Skin of body (tissue), 2 donors: ENCODE measurements around the gene PFKFB4. TPM values are rescaled to one million over a fixed set of nuclear protein-coding genes. Genes with fewer than 3 reads are reported as not detected.
"Not testable (repeated sequence)": the region's sequence is repeated elsewhere in the genome, so short reads cannot be mapped to it uniquely, and the experiment has no call there.

Experiments
- DNase-seq: peaks from one replicate; lab custom pipeline; 2025; lab: John Stamatoyannopoulos, UW
- total RNA-seq: library from RNA; depleted of rRNA; stranded (reverse); fragments of >200 nt; gene quantifications from one replicate; pipeline ENCODE4 v1.2.3, GENCODE V29; 2014

Gene PFKFB4
- total RNA-seq, 1 donor from 2014 or later: 5.4 TPM

- no peak for DNase-seq
Measured at GRCh38 chr3:48532977-48533337, 23.6 kb downstream of the PFKFB4 start.

DNA sequence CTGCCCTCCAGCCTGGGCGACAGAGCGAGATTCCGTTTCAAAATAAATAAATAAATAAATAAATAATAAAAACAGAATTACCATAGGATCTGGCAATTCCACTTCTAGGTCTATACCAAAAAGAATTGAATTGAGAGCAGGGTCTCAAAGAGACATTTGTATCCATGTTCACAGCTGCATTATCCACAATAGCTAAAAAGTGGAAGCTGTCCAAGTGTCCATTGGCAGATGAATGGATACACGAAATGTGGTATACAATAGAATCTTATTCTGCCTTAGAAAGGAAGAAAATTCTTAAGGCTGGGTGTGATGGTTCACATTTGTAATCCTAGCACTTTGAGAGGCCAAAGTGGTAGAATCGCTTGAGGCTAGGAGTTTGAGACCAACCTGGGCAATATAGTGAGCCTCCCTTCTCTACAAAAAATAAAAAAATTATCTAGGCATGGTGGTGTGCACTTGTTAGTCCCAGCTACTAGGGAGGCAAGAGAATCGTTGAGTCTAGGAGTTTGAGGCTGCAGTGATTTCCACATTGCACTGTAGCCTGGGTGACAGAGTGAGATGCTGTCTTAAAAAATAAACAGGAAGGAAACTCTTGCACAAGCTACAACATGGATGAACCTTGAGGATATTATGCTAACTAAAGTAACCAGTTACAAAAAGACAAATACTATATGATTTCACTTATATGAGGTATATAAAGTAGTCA is 24.2 kb downstream of the PFKFB4 start:
- no peak for DNase-seq

- DNase-seq: not testable (repeated sequence)
Measured at GRCh38 chr3:48530701-48531100, 25.9 kb downstream of the PFKFB4 start.

DNA sequence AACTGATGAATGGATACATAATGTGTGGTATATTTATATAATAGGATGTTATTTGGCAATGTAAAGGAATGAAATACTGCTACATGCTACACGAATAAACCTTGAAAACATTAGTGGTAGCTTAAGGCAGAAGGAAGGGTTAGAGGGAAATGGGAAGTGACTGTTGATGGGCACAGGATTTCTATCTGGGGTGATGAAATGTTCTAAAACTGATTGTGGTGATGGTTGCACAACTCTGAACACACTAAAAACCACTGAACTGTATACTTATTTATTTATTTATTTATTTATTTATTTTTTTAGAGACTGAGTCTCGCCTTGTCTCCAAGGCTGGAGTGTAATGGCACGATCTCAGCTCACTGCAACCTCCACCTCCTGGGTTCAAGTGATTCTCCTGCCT is 27.8 kb downstream of the PFKFB4 start:
- DNase-seq: no peak

DNA sequence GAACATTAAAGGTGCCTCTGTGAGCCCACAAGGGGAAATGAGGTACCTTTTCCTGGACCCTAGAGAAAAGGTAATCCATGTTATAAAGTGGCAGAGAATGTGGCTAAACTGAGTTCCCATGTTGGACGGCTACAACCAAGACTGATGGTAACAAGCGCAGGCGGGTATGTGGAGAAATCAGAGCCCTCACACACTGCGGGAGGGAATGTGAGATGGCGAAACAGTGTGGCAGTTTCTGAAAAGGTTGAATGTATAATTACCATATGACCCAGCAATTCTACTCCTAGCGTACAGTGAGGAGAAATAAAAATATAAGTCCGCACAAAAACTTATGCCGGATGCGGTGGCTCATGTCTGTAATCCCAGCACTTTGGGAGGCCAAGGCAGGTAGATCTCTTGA is 28.6 kb downstream of the PFKFB4 start:
- no peak for DNase-seq

DNA sequence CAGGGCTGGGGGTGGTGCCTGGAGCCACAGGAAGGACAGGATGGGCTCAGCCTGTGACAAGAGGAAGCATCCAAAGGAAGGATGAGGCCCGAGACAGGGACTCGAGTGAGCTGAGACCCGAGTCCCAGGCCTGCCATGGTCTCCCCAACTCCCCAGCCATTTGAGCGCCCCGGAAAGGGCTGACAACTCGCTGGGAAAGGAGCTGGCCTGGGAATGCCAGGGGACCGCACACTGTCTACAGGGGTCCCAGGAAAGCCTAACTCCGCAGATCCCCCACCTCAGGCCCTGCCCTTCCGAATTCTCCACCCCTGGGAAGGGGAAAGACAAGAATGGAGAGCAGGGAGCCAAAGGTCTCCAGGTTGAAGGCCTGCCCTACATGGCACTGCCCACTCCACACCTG is 31.6 kb downstream of the PFKFB4 start:
- DNase-seq: no peak

DNA sequence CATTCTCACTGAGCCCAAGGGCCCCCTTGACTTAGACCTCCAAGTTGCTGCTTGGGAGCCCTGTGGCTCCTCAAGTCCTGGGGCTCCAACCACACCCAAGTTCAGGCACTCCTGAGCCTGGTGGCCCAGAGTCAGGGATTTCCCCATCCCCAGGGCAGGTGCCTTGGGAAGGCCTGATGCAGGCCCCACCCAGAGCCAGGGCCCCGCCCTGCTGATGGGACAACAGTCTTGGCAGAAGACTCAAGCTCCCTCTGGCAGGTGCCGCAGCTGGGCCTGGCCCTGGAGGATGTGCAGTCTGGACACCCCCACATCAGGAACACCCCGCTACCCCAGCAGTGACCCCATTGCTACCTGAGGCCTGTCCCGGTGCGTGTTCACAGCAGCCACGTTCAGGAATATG is 35.0 kb downstream of the PFKFB4 start:
- DNase-seq: no peak

DNA sequence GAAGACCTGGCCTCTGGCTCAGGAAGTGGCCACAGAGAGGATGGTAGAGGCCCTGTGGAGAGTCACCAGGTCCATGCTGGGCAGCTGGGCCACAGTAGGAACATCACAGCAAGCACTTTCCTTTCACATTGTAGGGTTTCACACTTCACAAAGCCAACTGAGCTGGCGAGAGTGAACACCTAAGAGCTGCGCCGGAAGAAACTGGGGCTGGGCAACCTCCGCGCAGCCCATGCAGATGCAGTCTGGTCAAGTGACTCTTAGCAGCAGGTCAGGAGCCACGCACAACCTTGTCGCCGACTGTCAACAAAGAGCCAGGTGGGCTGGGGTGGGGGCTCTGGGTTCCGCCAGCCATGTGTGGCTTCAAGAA is 37.3 kb downstream of the PFKFB4 start:
- no peak for DNase-seq

DNA sequence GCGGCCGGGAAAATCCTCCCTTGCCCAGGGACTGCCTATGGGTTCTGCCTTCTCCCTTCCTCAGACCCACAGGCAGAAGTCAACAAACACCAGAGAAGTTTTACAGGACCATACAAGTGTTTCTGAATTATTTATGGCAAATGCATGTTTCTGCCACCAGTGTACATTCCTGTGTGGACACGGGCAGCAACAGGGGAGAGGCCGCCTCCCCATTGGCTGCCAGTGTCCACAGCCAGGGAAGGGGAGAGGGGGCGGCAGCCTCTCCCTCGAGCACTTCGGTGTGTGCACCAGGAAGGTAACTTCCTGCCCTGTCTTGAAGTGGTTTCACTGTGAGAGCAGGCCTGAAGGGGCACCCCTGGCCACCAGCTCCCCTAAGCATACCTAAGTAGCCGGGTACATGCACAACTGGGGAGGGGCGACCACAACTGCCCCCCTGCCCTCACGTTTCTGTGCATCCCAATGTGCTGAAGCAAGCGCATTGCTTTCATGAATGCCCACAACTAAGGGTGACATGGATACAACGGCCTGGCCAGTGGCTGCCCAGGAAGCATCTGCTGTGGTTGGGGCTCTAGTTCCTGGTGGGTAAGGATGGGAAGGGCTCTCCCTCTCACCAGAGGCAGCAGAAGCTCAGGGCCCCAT is 37.8 kb downstream of the PFKFB4 start:
- no peak for DNase-seq

DNA sequence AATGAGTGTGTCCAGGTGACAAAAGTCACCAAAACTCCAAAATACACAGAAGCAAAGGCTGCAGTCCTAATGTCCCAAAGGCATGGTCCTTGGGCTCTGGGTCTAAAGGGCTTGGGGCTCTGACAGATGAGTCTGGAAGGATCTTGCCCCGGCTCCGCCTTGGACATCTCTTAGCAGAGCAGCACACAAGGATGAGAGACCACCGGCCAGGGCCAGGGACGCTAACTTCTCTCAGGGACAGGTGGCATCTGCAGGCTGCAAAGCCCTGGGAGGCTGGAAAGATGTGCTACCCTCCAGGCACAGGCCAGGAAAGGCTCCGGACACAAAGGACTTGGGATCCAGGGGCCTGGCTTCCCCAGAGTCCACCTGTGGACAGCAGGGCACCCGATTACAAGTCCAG is 38.5 kb downstream of the PFKFB4 start:
- DNase-seq: no peak

GRCh38 chr3:48516571-48516970 is 40.0 kb downstream of the PFKFB4 start:
- DNase-seq: no peak

GRCh38 chr3:48514431-48515227 is 42.0 kb downstream of the PFKFB4 start:
- DNase-seq: no peak

DNA sequence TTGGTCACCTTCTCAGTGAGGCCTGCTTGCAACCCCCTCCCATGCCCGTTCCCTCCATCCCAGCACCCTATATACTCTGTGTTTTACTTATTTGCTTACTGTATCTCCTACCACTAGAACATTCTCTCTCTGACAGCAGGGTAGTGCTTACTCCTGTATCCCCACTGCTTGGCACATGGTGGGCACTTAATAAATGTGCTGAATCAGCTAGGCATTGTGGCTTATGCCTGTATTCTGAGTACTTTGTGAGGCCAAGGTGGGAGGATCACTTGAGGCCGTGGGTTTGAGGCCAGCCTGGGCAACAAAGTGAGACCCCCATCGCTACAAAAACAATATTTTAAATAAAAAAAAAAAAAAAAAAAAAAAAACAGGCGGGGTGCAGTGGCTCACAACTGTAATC is 45.1 kb downstream of the PFKFB4 start:
- no peak for DNase-seq

- no peak for DNase-seq
Measured at GRCh38 chr3:48507256-48508061, 49.1 kb downstream of the PFKFB4 start.

DNA sequence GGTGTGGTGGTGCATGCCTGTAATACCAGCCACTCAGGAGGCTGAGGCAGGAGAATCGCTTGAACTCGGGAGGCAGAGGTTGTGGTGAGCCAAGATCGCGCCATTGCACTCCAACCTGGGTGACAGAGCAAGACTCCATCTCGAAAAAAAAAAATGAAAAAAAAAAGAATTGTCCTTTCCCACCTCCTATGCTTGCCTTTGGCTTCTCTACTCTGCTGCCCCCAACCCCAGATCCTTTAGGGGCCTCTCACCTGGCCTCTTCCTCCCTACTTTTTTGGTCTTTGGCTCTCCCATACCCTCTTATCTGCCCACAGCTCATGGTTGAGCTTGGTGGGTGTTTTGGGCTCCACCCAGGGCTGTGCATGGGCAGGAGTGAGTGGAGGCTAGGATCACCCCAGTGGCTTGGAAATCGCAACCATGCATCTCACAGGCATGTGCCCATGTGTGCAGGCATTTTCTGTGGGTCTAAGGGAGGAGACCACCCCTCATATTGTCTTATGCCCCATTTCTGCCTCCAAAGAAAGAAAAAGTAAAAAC is 50.6 kb downstream of the PFKFB4 start:
- no peak for DNase-seq

GRCh38 chr3:48505146-48505545 is 51.5 kb downstream of the PFKFB4 start:
- DNase-seq: no peak

GRCh38 chr3:48504051-48504946 is 52.3 kb downstream of the PFKFB4 start, which contains the start of gene SHISA5:
SHISA5 (minus strand) TSS chr3:48504174; CDS start chr3:48504094, 80 bp downstream.
- DNase-seq: peak; percentile 44

DNA sequence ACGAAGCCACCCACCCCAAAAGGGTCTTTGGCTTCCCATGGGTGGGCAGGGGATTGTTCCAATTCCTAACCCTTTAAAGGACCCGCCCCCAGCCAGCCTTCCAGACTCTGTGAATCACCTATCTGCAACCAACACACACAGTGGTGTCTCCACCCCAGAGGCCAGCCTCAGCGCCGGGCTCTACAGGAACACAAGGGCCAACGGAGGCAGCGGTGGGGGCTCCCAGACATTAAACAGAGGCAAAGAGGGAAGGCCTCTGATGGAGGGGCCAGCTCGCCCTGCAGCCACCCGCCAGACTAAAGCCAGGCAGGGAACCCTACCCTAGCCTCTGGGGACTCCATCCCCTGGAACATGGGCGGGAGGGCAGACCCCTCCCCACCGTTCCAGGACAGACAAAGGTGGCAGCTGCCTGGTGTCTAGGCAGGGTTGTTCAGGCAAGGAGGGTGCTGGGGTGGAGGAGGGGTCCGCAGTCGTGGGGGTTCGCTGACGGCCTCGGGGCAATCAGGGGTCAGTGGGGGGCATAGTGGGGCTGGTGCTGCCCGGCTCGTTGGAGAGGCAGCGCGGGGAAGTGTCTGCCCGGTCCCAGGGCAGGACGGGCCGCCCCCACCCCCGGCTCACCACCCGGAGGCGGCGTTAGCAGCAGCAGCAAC is 53.1 kb downstream of the PFKFB4 start:
- DNase-seq: no peak

DNA sequence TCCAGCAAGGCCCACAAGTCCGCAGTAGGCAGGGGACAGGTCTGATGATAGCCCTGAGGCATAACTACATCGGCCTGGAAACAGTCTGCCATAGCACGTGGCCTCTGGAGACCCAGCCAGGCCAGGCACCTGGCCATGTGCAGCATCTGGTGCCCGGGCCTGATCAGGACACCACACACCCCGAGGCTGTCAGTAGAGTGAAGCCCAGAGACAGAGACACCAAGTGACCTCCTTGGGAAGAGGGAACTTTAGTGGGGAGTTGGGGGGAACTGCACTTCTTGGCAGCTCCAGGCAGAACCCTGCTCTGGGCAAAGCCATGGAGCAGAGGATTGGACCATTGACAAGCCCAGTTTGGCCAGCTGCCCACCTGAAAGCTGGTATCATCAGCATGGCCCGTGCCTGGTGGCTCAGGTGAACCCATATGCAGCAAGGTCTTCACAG is 53.9 kb downstream of the PFKFB4 start:
- no peak for DNase-seq

GRCh38 chr3:48502121-48502520 is 54.5 kb downstream of the PFKFB4 start:
- DNase-seq: no peak
